ENCODE results near the gene TP53TG3F. TPM values are rescaled to one million over a fixed set of nuclear protein-coding genes. Genes with fewer than 3 reads are reported as not detected.
"Not testable (repeated sequence)": the region's sequence is repeated elsewhere in the genome, so short reads cannot be mapped to it uniquely, and the experiment has no call there.

TP53TG3F gene
- total RNA-seq, result not detected

GRCh38 chr16:33459312-33459711, at the start of gene TP53TG3F:
TP53TG3F (plus strand) TSS chr16:33459612; CDS start chr16:33459680, 68 bp downstream.
- H3K36me3 ChIP-seq; H3K4me1 ChIP-seq; DNase-seq (ENCODE audit: low spot score in 2 of 2); intact Hi-C loops (cut with DNase I); H3K27me3 ChIP-seq; H3K27ac ChIP-seq; H3K9me3 ChIP-seq; H3K4me3 ChIP-seq: not testable (repeated sequence)

- intact Hi-C loops (cut with DNase I); H3K9me3 ChIP-seq; H3K27ac ChIP-seq; DNase-seq (ENCODE audit: low spot score in 2 of 2); H3K4me1 ChIP-seq; H3K36me3 ChIP-seq; H3K27me3 ChIP-seq; H3K4me3 ChIP-seq: not testable (repeated sequence)
Measured at GRCh38 chr16:33491611-33492010, 32.2 kb downstream of the TP53TG3F start.

DNA sequence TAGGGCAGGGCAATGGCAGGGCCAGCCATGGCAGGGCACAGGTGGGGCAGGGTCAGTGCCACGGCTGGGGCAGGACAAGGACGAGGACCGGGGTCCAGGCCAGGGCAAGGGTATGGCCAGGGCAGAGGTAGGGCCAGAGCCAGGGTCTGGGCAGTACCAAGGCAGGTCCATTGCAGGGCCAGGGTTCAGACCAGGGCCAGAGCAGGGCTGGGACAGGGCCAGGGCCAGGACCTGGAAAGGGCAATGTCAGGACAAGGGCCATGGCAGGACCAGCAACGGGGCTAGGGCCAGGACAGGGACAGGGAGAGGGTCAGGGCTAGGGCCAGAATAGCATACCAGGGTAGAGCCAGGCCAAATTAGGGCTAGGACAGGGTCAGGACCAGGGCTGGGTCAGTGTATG, 47.8 kb downstream of the TP53TG3F start:
- intact Hi-C loops (cut with DNase I); H3K4me1 ChIP-seq; H3K36me3 ChIP-seq; H3K27me3 ChIP-seq; H3K27ac ChIP-seq; H3K9me3 ChIP-seq; H3K4me3 ChIP-seq: not testable (repeated sequence)
- peak in 1 of 2 donors; percentile 13 for DNase-seq (ENCODE audit: low spot score in 2 of 2)

- H3K27me3 ChIP-seq; H3K36me3 ChIP-seq; H3K4me1 ChIP-seq; intact Hi-C loops (cut with DNase I); H3K27ac ChIP-seq; H3K9me3 ChIP-seq; DNase-seq (ENCODE audit: low spot score in 2 of 2); H3K4me3 ChIP-seq: not testable (repeated sequence)
Measured at GRCh38 chr16:33509070-33509469, 49.7 kb downstream of the TP53TG3F start.

DNA sequence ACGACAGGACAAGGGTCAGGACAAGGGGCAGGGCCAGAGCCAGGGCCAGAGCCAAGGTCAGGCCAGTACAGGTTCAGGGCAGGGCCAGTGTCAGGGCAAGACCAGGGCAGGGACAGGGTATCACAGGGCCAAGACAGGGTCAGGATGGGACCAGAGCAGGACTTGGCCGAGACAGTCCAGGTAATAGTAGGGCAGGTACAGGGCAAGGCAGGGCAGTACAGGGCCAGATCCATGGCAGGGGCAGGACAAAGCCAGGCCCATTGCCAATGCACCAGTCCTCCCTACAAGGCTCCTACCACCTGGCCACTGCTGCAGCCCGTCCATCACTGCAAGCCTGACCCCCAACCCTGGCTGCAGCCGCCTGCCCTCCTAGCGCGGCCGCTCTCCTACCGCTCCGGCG, 50.5 kb downstream of the TP53TG3F start:
- H3K27ac ChIP-seq; intact Hi-C loops (cut with DNase I); H3K4me1 ChIP-seq; H3K9me3 ChIP-seq; H3K27me3 ChIP-seq; H3K4me3 ChIP-seq; H3K36me3 ChIP-seq: not testable (repeated sequence)
- DNase-seq (ENCODE audit: low spot score in 2 of 2), result peak in 1 of 2 donors; percentile 39

Other genes with a start within 250 kb of the TP53TG3F start
- gene TP53TG3E, start 155.3 kb upstream of the TP53TG3F start, total RNA-seq, result not detected
- not detected for gene TP53TG3B, start 98.8 kb upstream of the TP53TG3F start, total RNA-seq